NCI-H446 (cell line): ENCODE measurements around the gene DNMT1.

Source experiments
- DNase-seq, 2 experiments: peaks; one replicate each; lab custom pipeline; 2025; lab: John Stamatoyannopoulos, UW

DNMT1 gene

DNA sequence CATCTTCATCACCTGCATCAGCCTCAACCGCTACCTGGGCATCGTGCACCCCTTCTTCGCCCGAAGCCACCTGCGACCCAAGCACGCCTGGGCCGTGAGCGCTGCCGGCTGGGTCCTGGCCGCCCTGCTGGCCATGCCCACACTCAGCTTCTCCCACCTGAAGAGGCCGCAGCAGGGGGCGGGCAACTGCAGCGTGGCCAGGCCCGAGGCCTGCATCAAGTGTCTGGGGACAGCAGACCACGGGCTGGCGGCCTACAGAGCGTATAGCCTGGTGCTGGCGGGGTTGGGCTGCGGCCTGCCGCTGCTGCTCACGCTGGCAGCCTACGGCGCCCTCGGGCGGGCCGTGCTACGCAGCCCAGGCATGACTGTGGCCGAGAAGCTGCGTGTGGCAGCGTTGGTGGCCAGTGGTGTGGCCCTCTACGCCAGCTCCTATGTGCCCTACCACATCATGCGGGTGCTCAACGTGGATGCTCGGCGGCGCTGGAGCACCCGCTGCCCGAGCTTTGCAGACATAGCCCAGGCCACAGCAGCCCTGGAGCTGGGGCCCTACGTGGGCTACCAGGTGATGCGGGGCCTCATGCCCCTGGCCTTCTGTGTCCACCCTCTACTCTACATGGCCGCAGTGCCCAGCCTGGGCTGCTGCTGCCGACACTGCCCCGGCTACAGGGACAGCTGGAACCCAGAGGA lies 80.6 kb downstream of the DNMT1 start:
- no peak for DNase-seq

DNA sequence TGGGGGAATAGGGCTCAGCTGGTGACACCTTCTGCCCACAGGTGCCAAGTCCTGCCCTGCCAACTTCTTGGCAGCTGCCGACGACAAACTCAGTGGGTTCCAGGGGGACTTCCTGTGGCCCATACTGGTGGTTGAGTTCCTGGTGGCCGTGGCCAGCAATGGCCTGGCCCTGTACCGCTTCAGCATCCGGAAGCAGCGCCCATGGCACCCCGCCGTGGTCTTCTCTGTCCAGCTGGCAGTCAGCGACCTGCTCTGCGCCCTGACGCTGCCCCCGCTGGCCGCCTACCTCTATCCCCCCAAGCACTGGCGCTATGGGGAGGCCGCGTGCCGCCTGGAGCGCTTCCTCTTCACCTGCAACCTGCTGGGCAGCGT lies 81.2 kb downstream of the DNMT1 start:
- no peak for DNase-seq

DNA sequence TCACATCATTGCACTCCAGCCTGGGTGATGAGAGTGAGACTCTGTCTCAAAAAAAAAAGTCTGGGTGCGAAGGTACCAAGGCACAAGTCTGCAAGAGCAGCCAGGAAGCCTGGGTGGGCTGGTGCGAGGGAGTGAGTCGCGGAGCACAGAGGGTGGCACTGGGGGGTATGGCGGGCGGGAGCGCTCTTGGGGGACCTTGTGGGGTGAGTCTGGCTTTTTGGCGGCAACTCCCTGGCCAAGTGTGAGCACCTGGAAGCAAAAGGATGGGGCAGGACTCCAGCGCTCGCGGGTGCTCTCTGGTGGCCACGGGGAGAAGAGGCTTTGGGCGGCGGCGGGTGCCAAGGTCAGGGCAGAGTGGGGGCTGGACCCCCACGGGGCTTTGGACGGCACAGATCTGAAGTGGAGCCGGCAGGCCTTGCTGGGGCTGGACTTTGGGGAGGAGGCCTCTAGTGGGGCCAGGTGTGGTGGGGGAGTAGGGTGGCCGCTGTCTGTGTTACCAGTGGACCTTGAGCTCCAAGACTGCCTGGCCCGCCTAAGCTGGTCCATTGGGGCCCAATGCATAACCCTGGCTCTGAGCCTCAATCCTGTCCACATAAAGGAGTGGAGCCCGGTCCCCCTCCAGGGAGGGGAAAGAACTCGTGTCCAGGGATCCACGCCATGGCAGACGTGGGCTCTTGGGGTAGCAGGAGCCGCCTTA lies 81.7 kb downstream of the DNMT1 start:
- DNase-seq = no peak

DNA sequence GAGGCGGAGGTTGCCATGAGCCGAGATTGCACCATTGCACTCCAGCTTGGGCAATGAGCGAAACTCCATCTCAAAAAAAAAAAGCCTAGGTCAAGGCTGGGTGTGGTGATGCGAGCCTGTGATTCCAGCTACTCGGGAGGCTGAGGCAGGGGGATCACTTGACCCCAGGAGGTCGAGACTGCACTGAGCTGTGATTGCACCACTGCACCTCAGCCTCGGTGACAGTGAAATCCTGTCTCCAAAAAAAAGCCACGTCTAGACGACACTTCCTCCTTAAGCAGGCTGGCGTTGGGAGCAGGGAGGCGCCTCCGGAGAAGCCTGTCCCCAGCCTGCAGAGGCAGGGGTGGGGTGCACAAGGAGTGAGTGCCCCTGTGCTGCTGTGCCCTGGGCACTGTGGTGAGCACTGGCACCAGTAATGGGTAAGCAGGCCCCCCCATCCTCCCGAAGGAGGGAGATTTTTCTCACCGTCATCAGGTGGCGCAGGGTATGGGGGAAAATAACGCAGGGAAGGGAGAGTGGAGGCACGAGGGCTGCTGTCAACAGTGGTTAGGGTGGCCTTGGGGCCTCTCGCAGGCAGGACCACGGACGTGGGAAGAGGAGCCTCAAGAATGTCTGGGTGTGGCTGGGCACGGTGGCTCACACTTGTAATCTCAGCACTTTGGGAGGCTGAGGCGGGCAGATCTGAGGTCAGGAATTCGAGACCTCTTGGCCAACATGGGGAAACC lies 82.6 kb downstream of the DNMT1 start:
- no peak for DNase-seq

DNA sequence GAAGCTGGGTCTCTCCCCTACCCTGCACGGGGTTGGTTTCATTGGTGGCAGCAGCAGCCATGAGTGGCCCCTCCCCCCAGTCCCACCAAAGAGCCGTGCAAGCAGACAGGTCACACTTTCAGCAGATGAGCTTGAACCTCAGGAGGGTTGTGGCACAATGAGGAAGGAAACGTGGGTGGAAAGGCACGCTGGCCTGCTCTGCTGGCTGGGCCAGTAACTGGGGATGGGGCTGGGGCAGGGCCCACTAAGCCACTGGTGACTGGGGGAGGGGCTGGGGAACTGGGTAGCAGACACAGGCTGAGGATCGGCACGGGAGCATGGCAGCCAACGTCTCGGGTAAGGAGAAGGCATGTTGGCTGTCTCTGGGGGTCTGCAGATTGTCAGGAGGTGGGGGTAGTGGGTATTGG lies 83.3 kb downstream of the DNMT1 start, which contains the start of gene P2RY11:
P2RY11 (plus strand) TSS at position 289 of the 407 bp plus-strand sequence; CDS start at position 318, 29 bp downstream.
- DNase-seq = no peak

DNA sequence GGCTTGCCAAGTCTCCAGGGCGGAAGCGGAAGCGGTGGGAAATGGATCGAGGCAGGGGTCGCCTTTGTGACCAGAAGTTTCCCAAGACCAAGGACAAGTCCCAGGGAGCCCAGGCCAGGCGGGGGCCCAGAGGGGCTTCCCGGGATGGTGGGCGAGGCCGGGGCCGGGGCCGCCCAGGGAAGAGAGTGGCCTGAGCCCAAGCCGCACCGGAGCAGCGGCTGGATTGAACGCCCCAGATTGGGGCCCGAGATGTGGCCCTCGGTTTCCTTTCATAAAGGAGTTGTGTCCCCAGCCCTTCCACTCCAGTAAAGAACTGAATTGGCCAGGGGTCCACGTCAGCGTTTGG lies 83.8 kb downstream of the DNMT1 start:
- no peak for DNase-seq

DNA sequence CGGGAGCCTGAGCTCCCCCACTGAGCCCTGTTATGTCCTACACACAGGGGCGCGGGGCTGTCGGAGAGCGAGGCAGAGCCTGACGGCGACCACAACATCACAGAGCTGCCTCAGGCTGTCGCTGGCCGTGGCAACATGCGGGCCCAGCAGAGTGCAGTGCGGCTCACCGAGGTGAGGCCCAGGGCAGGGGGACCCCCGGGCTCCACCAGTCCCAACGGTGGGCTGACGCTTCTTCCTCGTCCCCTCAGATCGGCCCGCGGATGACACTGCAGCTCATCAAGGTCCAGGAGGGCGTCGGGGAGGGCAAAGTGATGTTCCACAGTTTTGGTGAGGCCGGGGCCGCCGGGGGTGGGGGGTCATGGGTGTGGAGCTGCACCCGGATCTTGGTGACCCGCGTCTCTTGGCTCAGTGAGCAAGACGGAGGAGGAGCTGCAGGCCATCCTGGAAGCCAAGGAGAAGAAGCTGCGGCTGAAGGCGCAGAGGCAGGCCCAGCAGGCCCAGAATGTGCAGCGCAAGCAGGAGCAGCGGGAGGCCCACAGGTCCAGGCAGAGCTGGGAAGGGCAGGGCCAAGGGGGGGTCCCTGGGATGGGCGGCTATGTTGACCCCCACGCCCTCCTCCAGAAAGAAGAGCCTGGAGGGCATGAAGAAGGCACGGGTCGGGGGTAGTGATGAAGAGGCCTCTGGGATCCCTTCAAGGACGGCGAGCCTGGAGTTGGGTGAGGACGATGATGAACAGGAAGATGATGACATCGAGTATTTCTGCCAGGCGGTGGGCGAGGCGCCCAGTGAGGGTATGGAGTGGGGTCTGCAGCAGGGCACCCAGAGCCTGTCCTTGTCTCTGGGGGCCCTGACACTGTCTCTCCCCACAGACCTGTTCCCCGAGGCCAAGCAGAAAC lies 84.4 kb downstream of the DNMT1 start:
- no peak for DNase-seq

DNA sequence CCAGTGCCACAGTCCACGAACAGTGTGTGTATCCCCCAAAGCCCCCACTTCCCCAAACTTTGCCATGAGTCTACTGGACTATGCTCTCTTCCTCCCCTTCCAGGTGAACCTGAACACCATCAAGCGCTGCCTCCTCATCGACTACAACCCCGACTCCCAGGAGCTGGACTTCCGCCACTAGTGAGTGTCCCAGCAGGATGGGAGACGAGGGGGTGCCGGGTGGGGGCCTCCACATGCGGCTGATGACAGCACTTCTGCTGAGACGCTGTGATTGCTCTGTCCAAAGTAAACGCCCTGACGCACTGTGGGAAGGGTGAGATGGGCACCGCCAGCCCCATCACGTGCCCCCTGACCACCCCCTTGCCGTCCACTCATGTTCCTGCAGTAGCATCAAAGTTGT lies 85.2 kb downstream of the DNMT1 start:
- no peak for DNase-seq

DNA sequence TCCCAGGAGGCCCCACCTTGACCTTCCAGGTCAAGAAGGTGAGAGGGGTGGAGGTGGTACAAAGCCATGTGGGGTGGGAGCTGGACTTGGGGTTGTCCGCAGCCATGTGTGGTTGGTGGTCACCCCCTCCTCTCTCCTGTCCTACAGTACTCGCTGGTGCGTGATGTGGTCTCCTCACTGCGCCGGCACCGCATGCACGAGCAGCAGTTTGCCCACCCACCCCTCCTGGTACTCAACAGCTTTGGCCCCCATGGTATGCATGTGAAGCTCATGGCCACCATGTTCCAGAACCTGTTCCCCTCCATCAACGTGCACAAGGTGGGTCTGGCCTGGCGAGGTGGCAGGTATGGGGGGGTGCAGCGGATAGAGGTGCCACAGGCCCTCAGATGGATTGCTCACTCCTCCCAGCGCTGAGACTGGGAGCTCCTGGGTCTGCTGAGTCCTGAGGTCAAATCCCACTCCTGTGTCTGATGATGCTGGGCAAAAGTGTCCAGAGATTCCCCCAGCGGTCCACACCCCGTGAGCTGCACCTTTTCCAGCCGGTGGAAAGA lies 86.9 kb downstream of the DNMT1 start:
- DNase-seq = no peak

DNA sequence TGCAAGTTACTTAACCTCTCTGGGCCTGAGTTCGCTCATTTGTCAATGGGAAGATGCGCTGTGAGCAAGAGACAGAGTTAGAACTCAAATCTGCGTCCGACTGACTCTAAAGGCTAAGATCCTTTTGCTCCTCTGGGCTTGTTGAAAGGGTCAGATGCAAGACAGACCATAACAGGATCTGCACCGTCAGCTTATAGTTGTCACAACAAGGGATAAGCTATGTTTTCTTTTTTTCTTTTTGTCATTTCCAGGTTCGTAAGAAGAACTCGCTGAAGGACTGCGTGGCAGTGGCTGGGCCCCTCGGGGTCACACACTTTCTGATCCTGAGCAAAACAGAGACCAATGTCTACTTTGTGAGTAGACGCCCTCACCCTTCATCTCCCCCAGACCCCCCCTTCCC lies 87.5 kb downstream of the DNMT1 start:
- no peak for DNase-seq

DNA sequence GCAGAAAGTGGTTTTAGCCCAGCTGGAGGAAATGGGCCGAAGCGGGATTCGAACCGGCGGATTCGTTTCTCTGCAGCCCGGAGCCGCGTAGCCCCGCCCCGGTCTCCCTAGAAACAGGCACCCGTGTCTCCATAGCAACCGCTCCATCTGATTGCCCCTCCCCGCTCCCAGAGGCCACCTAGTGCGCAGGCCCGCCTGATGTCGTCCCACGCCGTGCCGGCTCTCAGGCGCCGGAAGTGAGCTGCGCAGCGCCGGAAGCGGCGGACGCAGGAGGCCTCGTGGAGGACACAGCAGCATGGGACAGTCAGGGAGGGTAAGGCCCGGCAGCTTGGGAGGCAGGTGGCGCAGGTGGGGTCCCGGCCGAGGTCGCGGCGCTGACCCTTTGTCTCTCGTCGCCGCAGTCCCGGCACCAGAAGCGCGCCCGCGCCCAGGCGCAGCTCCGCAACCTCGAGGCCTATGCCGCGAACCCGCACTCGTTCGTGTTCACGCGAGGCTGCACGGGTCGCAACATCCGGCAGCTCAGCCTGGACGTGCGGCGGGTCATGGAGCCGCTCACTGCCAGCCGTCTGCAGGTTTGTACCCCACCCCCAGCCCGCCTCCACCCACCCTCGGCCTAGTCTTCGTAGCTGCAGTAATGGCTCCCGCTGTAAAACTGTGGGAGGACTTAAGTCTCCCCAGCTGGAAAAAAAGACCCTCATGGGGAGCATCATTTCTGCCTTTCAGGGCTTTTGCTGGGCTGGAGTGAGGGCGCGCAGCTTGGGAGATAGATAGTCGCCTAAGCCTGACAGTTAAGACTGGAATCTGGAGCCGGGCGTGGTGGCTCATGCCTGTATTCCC lies 88.4 kb downstream of the DNMT1 start, which contains the start of gene PPAN:
PPAN (plus strand) TSS at position 263 of the 837 bp plus-strand sequence; CDS start at position 296, 33 bp downstream.
- peak; percentile 97 to 100 for DNase-seq

DNA sequence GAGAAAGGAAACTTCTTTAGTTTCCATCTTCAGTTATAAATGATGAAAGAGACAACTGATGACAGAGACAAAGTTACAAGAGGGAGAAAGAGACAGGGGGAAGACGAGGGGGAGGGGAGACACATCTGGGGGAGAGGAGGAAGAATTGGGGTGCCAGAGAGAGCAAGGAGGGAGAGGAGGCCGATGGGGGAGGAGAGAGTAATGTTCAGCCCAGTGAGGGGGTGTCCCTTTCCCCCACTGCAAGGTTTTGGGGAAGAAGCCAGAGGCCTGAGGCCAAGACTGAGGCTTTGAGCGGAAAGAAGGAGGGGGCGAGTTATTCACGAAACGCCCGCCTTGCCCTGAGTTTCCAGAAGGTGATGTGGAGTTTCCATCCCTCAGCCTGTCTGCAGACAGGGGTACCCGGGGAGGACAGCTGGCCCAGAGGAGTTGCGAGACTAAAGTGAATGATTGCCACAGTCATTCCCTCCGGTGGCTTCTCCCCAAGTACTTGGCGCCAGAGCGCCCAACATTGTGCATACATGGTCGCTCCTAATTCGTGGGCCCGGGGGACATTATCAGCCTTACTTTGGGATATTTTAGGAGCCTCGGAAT lies 89.1 kb downstream of the DNMT1 start:
- no peak for DNase-seq

DNA sequence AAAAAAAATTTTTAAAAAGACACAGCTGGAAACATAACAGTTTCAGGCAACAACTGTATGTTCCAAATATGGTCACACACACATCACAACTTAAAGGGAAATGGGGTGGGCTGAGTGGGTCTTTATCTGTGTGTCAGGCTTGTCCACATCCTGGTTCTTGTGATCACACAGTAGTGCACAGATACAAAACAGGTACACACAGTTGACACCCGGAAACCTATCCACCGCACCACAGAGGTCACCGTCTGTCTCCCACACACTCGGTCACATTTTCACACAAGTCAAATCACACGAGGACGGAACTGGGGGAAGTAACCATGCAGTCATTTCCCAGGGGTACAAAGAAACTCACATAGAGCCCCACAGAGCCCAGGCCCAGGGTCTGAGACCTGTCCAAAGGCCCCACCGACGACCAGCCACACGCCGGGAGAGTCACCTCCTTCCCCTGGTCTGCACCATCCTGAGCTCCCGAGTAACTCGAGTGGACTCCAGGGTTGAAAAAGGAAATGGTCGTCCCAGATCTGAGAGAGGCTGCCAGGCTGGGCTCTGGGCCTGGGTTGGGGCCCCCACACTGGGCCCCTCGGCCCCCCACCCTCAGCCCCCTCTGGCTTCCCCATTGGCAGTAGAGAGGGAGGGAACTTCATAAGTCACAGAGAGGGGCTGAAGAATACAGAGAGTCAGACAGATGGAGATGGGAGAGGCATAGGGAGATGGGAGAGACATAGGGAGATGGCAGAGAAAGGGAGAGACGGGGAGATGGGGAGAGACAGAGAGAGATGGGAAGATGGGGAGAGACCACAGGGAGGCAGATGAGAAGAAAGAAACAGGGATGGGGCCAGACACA lies 89.9 kb downstream of the DNMT1 start:
- DNase-seq = no peak

DNA sequence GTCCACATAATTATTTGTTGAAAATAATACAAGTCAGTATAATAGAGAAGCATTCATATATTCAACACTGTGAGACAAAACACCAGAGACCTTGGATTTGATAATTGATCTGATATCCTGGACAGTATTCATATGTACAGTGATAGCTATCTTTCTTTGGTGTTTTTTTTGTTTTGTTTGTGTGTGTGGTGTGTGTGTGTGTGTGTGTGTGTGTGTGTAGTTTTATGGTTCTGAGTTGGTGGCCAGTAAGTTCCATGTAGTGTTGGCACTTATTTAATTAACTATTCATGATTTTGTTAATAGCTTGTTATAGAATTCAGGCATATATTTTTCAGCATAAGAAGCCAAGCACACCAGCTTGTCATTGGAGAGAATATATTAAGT lies 90.6 kb downstream of the DNMT1 start:
- DNase-seq = no peak

DNA sequence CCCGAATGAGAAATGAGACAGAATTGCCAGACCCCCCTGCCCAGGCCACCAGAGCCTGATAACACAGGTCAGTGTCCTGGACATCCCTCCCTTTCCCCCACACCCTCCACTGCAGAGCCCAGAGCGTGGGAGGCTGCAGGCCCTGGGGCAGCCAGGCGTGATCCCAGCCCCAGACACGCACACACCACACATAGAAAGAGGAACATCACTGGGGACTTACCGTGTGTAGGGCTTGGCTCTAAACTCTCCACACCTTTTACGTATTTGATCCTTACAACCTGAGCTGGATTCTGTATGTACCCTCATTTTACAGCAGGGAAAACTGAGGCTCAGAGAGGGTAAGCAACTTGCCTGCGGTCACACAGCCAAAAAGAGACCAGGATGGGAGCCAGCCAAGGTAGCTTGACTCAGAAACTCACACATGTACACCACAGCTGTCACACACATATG lies 91.9 kb downstream of the DNMT1 start:
- DNase-seq = no peak

DNA sequence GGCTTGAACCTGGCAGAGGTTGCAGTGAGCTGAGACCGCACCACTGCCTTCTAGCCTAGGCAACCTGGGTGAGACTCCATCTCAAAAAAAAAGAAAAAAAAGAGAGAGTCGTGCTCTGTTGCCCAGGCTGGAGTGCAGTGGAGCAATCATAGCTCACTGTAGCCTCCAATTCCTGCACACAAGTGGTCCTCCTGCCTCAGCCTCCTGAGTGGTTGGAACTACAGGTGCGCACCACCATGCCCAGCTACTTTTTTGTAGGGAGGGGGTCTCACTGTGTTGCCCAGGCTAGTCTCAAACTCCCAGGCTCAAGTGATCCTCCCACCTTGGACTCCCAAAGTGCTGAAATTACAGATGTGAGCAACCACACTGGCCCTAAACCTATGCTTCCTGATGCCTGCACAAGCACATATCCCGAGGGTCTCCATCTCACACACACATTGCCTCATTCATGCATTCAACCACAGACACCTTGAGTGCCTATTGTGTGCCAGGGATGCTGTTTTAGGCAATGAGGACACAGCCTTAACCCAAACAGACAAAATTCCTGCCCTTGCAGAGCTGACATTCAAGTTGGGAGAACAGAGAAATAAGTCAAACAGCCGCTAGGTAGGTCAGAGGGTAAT lies 94.5 kb downstream of the DNMT1 start:
- no peak for DNase-seq

DNA sequence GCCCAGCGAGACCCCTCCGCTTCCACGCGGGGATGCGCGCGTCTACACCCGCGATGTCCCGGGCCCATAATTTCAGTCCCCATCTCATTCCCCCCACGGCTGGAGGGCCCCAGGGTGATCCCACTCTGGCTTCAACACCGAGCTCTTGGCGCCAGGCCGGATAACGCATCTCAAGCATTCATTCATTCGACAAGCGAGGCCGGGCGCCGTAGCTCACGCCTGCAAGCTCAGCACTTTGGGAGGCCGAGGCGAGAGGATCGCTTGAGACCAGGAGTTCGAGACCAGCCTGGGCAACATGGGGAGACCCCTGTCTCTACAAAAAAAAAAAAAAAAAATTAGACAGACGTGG lies 98.2 kb downstream of the DNMT1 start:
- DNase-seq = peak in 1 of 2 experiments; percentile 50

DNA sequence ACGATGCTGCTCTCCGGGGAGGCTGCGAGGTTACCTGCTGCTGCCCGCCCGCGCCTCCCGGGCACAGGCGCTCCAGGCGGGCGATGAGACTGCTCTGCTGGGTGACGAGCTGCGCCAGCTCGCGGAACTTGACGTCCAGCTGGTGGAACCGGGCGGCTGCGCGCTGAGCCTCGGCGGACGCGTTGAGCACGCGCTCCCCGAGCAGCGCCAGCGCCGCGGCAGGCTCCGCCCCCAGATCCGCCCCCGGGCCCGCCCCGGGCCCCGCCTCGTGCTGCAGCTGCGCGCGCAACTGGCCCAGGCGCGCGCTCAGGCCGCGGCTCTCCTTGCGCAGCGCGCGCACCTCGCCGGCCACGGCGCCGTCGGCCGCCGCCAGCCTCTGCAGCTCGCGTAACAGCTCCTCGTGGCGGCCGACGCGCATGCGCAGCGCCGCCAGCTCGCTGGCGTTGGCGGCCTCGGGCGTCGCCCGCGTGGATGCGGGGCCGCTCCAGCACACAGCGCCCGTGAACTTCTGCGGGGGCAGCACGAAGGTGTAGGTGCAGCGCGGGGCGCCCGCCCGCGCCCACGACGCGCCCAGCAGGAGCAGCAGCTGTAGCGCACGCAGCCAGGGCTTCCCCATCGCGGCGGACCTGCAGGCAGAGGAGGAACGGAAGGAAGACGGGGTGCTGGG lies 98.7 kb downstream of the DNMT1 start:
- peak; percentile 71 to 97 for DNase-seq

DNA sequence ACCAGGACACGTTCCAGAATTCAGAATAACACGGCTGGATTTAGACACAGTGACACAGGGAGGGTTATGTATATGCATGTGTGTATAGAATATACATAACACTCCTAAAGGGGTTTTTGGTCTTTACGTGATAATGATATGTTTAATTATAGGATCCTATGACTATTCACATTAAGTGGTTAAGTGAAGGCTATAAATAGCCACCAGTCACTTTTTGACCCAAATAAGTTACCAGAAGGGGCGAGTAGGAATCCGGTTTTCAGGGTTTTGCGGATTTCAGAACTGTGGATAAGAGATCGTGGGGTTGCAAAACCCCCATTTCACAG lies 99.2 kb downstream of the DNMT1 start:
- no peak for DNase-seq
